AG10803 (cell line): ENCODE measurements around the gene CPA1.
"Not testable (repeated sequence)": the region's sequence is repeated elsewhere in the genome, so short reads cannot be mapped to it uniquely, and the experiment has no call there.

Source experiments
- DNase-seq: peaks from one replicate; pipeline ENCODE4 v3.0.0; 2010; ENCODE audit warnings: low read depth
- H3K4me3 ChIP-seq: 2 replicates; pipeline ENCODE4 v1.5.1; 2011; ENCODE audit warnings: mild to moderate bottlenecking, low read length, control low read depth
- TF ChIP-seq, protein P1 (sequence below): conservative IDR thresholded peaks from 2 replicates; pipeline ENCODE4 v1.5.1; 2011; ENCODE audit warnings: mild to moderate bottlenecking, low read length, control low read depth, inconsistent platforms

Gene CPA1

DNA sequence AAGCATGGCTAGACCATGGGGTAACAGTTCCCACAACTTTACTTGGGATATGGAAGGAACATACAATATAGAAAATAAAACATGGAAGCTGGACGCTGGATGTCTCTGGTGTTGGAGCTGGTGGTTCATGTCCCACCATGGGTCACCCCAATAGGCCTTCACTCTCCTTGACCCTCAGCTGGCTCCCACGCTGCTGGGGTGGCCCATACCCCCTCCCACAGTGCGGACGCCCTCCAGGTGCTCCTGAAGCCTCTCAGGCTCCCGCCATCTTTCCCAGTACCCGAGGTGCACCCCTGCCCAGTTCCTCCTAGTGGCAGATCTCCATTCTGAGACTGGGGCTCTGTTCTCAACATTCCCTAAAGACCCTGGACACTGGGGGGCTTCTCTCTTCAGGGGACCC is 5.8 kb upstream of the CPA1 start:
- no peak overlapping the region for H3K4me3 ChIP-seq
- no peak for DNase-seq
- TF ChIP-seq, protein P1, sequence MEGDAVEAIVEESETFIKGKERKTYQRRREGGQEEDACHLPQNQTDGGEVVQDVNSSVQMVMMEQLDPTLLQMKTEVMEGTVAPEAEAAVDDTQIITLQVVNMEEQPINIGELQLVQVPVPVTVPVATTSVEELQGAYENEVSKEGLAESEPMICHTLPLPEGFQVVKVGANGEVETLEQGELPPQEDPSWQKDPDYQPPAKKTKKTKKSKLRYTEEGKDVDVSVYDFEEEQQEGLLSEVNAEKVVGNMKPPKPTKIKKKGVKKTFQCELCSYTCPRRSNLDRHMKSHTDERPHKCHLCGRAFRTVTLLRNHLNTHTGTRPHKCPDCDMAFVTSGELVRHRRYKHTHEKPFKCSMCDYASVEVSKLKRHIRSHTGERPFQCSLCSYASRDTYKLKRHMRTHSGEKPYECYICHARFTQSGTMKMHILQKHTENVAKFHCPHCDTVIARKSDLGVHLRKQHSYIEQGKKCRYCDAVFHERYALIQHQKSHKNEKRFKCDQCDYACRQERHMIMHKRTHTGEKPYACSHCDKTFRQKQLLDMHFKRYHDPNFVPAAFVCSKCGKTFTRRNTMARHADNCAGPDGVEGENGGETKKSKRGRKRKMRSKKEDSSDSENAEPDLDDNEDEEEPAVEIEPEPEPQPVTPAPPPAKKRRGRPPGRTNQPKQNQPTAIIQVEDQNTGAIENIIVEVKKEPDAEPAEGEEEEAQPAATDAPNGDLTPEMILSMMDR = no peak

- DNase-seq, H3K4me3 ChIP-seq: not testable (repeated sequence)
Measured at GRCh38 chr7:130376461-130376860, 3.8 kb upstream of the CPA1 start.

GRCh38 chr7:130377178-130377577 is 3.1 kb upstream of the CPA1 start:
- TF ChIP-seq, protein P1 = no peak
- no peak for DNase-seq
- H3K4me3 ChIP-seq = no peak overlapping the region

GRCh38 chr7:130379019-130379418 is 1.3 kb upstream of the CPA1 start:
- TF ChIP-seq, protein P1 = no peak
- no peak overlapping the region for H3K4me3 ChIP-seq
- DNase-seq = no peak

GRCh38 chr7:130379532-130379920 is 768 bp upstream of the CPA1 start:
- DNase-seq = no peak
- no peak overlapping the region for H3K4me3 ChIP-seq
- TF ChIP-seq, protein P1 = no peak

DNA sequence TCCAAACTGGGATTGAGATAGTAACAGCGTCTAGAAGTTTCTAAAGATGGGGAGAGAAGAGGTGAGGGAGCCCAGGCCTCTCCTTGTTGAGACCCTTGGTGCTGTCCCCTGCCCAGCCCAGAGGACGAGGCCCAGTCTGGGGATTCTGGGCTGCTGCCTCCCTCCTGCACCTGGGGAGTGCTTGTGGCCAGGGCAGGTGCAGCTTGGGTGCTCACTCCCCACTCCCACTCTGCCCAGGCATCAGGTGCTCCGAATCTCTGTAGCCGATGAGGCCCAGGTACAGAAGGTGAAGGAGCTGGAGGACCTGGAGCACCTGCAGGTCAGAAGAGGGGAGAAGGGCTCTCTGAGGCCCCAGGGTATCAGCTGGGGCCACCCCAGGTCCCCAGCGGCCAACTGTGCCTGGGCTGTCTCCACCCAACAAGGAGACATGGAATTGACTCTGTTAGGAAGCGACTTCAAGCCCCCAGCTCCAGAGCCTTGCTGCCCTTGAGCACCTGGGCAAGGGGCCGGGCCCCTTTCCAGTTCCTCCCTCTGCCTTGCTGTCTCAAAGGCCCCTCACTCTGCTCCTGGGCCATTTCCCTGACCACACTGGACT is 664 bp downstream of the CPA1 start:
- no peak for DNase-seq
- H3K4me3 ChIP-seq = no peak overlapping the region
- TF ChIP-seq, protein P1 = no peak

DNA sequence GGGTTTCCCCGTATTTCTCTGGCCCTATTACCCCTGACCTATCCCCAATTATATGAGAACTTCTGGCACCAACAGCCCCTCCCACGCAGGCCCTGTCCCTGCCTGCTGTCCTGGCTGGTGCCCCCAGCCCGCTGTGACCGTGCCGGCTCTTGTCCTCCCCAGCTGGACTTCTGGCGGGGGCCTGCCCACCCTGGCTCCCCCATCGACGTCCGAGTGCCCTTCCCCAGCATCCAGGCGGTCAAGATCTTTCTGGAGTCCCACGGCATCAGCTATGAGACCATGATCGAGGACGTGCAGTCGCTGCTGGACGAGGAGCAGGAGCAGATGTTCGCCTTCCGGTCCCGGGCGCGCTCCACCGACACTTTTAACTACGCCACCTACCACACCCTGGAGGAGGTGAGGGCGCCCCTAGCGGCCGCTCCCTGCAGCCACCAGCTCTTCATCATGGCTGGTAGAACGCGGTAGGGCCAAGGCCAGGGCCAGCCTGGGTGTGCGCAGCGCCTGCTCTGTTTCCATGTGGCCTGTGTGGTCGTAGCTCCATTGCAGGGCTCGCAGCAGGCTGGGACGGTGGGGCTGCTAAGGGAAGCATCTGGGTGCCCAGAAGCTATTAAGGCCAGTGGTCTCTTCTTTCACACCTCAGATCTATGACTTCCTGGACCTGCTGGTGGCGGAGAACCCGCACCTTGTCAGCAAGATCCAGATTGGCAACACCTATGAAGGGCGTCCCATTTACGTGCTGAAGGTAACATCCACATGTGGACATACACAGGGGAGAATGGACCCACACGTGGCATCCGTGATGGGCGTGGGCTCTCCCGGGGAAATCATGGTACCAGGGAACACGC is 1.4 kb downstream of the CPA1 start:
- no peak overlapping the region for H3K4me3 ChIP-seq
- no peak for DNase-seq
- TF ChIP-seq, protein P1 = no peak
